ENCODE data around the gene ZNF280A. TPM values are rescaled to one million over a fixed set of nuclear protein-coding genes. Genes with fewer than 3 reads are reported as not detected.

The ZNF280A gene
- total and polyA plus RNA-seq, 12 donors: 0.06 to 5.5 (median 1.6) TPM

DNA sequence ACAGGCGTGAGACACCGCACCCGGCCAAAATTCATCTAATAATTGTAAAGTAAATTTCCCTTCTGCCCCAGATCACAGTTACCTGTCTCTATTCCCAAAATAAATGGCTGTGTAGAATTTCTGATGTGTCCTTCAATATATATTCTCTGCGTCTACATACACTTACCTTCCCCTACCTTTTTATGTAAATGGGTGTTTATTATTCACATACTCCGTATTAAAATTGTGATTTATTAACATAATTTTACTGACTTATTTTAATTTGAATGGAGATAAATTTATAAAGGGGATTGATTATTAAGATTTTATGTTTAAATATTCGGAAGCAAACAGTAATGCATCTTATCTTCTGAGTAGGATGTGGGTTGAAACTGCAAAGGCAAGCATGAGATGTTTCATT lies 16.4 kb upstream of the ZNF280A start:
- 75 to 81% (median 77%) methylated on average over 6 of the region's 6 CpGs for WGBS, 4 donors
- no peak for TF ChIP-seq POLR2A (IDR thresholded peaks at IDR 0.05)
- TF ChIP-seq, protein P1, sequence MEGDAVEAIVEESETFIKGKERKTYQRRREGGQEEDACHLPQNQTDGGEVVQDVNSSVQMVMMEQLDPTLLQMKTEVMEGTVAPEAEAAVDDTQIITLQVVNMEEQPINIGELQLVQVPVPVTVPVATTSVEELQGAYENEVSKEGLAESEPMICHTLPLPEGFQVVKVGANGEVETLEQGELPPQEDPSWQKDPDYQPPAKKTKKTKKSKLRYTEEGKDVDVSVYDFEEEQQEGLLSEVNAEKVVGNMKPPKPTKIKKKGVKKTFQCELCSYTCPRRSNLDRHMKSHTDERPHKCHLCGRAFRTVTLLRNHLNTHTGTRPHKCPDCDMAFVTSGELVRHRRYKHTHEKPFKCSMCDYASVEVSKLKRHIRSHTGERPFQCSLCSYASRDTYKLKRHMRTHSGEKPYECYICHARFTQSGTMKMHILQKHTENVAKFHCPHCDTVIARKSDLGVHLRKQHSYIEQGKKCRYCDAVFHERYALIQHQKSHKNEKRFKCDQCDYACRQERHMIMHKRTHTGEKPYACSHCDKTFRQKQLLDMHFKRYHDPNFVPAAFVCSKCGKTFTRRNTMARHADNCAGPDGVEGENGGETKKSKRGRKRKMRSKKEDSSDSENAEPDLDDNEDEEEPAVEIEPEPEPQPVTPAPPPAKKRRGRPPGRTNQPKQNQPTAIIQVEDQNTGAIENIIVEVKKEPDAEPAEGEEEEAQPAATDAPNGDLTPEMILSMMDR (IDR thresholded peaks at IDR 0.05): no peak

DNA sequence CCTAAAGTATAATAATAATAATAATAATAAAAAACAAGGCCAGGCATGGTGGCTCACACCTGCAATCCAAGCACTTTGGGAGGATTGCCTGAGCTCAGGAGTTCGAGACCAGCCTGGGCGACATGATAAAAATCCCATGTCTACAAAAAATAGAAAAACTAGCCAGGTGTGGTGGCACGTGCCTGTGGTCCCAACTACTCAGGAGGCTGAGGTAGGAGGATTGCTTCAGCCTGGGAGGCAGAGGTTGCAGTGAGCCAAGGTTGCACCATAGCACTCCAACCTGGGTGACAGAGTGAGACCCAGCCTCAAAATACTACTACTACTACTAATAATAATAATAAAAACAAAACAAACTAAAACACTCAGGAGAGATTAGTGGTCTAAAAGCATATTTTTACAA lies 15.6 kb upstream of the ZNF280A start:
- no peak for DNase-seq
- Histone ChIP-seq H3K9me3 (replicated peaks in 1 of 3) (no peaks in the 10 kb centered on the region), H3K4me3 (no peak overlapping the region), H3K36me3 (replicated peaks in 1 of 2) (no peaks in the 10 kb centered on the region), H3K27ac (no peak overlapping the region), H3K27me3 (no peaks in the 10 kb centered on the region), H3K4me1 (replicated peaks in 1 of 2) (no peaks in the 10 kb centered on the region)
- TF ChIP-seq, protein P1 (IDR thresholded peaks at IDR 0.05): no peak
- TF ChIP-seq POLR2A (IDR thresholded peaks at IDR 0.05): no peak
- intact Hi-C loops (cut with DNase I): no loop called here
- WGBS, 4 donors: 87 to 94% (median 91%) methylated on average over 3 of the region's 3 CpGs

More for the DNA sequence above, 16.4 kb upstream of the ZNF280A start:
- no peaks in the 10 kb centered on the region for H3K4me1 ChIP-seq (replicated peaks in 1 of 2)
- H3K4me3 ChIP-seq: no peak overlapping the region
- no peak overlapping the region for H3K27ac ChIP-seq
- intact Hi-C loops (cut with DNase I): no loop called here
- no peaks in the 10 kb centered on the region for H3K9me3 ChIP-seq (replicated peaks in 1 of 3)
- no peaks in the 10 kb centered on the region for H3K27me3 ChIP-seq
- no peak for DNase-seq
- no peaks in the 10 kb centered on the region for H3K36me3 ChIP-seq (replicated peaks in 1 of 2)

DNA sequence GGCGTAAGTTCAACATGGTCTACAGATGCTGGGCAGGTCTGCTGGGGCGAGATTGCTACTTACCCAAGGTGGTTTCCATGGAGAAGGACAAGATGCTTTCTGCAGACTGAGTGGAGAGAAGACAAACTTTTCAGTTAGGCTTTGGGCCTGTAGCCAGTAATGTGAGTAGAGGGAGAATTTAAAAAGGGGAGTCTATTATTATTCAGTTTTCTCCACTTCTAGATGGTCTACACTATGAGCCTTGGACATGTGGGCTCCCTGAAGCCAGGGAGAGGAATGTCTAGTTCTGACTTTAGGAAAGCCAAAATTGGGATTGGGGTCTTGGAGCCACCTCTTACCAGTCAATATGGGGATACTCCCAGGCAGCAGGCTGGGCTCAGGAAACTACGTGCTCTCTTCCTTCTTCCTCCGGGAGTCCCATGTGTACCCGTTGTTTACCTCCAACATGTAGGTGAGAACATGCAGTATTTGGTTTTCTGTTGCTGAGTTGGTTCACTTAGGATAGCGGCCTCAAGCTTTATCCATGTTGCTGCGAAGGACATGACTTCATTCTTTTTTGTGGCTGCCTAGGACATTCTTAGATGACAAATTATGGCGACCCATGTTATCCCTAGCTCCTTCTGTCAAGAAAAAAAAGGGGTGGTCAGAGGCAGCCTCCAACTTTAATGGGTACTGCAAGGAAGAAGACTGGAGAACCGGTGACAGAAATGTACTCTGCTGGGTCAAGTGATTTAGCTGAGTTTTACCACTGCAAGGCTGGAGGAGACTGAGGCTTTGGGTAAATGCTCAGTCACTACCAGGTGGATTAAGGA lies 14.7 kb upstream of the ZNF280A start:
- no peaks in the 10 kb centered on the region for H3K36me3 ChIP-seq (replicated peaks in 1 of 2)
- no peak overlapping the region for H3K4me3 ChIP-seq
- no peaks in the 10 kb centered on the region for H3K9me3 ChIP-seq (replicated peaks in 1 of 3)
- no peaks in the 10 kb centered on the region for H3K27me3 ChIP-seq
- WGBS, 4 donors: 84 to 89% (median 88%) methylated on average over 9 of the region's 9 CpGs
- TF ChIP-seq, protein P1 (IDR thresholded peaks at IDR 0.05): no peak
- TF ChIP-seq POLR2A (IDR thresholded peaks at IDR 0.05): no peak
- H3K27ac ChIP-seq: no peak overlapping the region
- intact Hi-C loops (cut with DNase I): no loop called here
- no peak for DNase-seq
- no peaks in the 10 kb centered on the region for H3K4me1 ChIP-seq (replicated peaks in 1 of 2)

DNA sequence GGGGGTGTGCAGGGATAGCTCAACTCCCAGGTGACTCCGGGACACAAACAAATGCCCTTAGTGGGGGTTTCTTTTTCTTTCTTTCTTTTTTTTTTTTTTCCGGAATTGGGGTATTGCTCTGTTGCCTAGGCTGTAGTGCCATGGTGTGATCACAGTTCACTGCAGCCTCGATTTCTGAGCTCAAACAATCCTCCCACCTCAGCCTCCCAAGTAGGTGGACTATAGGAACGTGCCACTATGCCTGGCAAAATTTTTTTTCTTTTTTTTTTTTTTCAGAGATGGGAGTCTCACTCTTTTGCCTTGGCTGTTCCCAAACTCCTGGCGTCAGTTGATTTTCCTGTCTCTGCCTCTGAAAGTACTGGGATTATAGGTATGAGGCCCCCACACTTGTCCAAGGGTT lies 13.8 kb upstream of the ZNF280A start:
- DNase-seq: no peak
- no peaks in the 10 kb centered on the region for H3K9me3 ChIP-seq (replicated peaks in 1 of 3)
- 78 to 84% (median 82%) methylated on average over 5 of the region's 5 CpGs for WGBS, 4 donors
- no peaks in the 10 kb centered on the region for H3K27me3 ChIP-seq
- no peaks in the 10 kb centered on the region for H3K4me1 ChIP-seq (replicated peaks in 1 of 2)
- intact Hi-C loops (cut with DNase I): no loop called here
- no peaks in the 10 kb centered on the region for H3K36me3 ChIP-seq (replicated peaks in 1 of 2)
- H3K4me3 ChIP-seq: no peak overlapping the region
- TF ChIP-seq, protein P1 (IDR thresholded peaks at IDR 0.05): no peak
- TF ChIP-seq POLR2A (IDR thresholded peaks at IDR 0.05): no peak
- no peak overlapping the region for H3K27ac ChIP-seq

Data from adrenal gland (tissue), 12 donors.